Liver (tissue), 3 donors: ENCODE measurements around the gene VSTM2L.

Experiments used
- ATF3 ChIP-seq: IDR thresholded peaks from 2 replicates; pipeline ENCODE4 v1.6.1; 2016; ENCODE audit warnings: antibody characterized with exemption
- EGR1 ChIP-seq, 2 donors: IDR thresholded peaks; 2 replicates each; pipeline ENCODE4 v1.6.1; 2016 to 2018; ENCODE audit warnings: antibody characterized with exemption in 2 of 2, low read depth in 2 of 2
- FOXA1 ChIP-seq: IDR thresholded peaks from 2 replicates; pipeline ENCODE4 v1.6.1; 2016; ENCODE audit warnings: antibody characterized with exemption
- GABPA ChIP-seq, 2 donors: IDR thresholded peaks in 1 of 2; conservative IDR thresholded peaks in 1 of 2; 2 replicates each; pipeline ENCODE4 v1.6.1; 2016; ENCODE audit warnings: antibody characterized with exemption in 2 of 2, mild to moderate bottlenecking in 1 of 2, moderate library complexity in 1 of 2
- HNF4G ChIP-seq: IDR thresholded peaks from 2 replicates; pipeline ENCODE4 v1.6.1; 2016; ENCODE audit warnings: antibody characterized with exemption
- JUND ChIP-seq, 2 donors: IDR thresholded peaks; 2 replicates each; pipeline ENCODE4 v1.6.1; 2016; ENCODE audit warnings: antibody characterized with exemption in 2 of 2
- MAX ChIP-seq: IDR thresholded peaks from 2 replicates; pipeline ENCODE4 v1.6.1; 2016; ENCODE audit warnings: antibody characterized with exemption
- RAD21 ChIP-seq, 2 donors: IDR thresholded peaks; 2 replicates each; pipeline ENCODE4 v1.6.1; 2016; ENCODE audit warnings: antibody characterized with exemption in 2 of 2, mild to moderate bottlenecking in 2 of 2
- REST ChIP-seq: IDR thresholded peaks from 2 replicates; pipeline ENCODE4 v1.6.1; 2016; ENCODE audit warnings: antibody characterized with exemption, mild to moderate bottlenecking
- RXRA ChIP-seq, 2 donors: IDR thresholded peaks; 2 replicates each; pipeline ENCODE4 v1.6.1; 2017 to 2018; ENCODE audit warnings: antibody characterized with exemption in 2 of 2, mild to moderate bottlenecking in 1 of 2
- TAF1 ChIP-seq: conservative IDR thresholded peaks from 2 replicates; pipeline ENCODE4 v1.6.1; 2016; ENCODE audit warnings: antibody characterized with exemption, mild to moderate bottlenecking
- YY1 ChIP-seq: IDR thresholded peaks from 2 replicates; pipeline ENCODE4 v1.6.1; 2016; ENCODE audit warnings: antibody characterized with exemption, mild to moderate bottlenecking
- ZBTB33 ChIP-seq: IDR thresholded peaks from 2 replicates; pipeline ENCODE4 v1.6.1; 2016; ENCODE audit warnings: antibody characterized with exemption
- TF ChIP-seq, protein P1 (sequence below): fragments of 150-350 bp; IDR thresholded peaks from 2 replicates; pipeline ENCODE4 v1.5.1; 2017; ENCODE audit warnings: improper control_type of control experiment, low read depth, low read length; ENCODE audit not compliant: missing input control
- donor health status: healthy.
- donor health status: healthy.

DNA sequence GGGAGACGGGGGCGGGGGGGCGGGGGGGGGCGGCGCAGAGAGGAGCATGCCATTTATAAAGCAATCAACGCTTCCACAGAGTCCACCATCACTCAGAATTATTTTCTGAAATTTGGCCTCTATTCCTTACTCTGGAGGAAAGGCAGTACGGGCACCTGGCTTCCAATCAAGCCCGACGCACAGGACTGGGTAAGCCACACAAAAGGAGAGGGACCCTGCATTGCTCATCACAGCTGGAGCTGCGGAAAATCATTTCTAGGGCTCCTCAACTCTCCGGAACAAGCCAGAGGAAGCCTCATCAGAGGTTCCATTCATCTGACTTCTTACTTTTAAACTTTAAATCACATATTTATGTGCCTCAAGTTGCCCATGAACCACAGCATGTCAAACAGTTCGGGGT, 74.4 kb downstream of the VSTM2L start:
- TF ChIP-seq, protein P1, sequence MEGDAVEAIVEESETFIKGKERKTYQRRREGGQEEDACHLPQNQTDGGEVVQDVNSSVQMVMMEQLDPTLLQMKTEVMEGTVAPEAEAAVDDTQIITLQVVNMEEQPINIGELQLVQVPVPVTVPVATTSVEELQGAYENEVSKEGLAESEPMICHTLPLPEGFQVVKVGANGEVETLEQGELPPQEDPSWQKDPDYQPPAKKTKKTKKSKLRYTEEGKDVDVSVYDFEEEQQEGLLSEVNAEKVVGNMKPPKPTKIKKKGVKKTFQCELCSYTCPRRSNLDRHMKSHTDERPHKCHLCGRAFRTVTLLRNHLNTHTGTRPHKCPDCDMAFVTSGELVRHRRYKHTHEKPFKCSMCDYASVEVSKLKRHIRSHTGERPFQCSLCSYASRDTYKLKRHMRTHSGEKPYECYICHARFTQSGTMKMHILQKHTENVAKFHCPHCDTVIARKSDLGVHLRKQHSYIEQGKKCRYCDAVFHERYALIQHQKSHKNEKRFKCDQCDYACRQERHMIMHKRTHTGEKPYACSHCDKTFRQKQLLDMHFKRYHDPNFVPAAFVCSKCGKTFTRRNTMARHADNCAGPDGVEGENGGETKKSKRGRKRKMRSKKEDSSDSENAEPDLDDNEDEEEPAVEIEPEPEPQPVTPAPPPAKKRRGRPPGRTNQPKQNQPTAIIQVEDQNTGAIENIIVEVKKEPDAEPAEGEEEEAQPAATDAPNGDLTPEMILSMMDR = no peak
- no peak for TF ChIP-seq RAD21 (IDR thresholded peaks at IDR 0.05)
- no peak for TF ChIP-seq FOXA1
- TF ChIP-seq REST = no peak
- TF ChIP-seq HNF4G = no peak
- TF ChIP-seq ATF3 = no peak
- no peak for TF ChIP-seq YY1
- no peak for TF ChIP-seq TAF1
- no peak for TF ChIP-seq MAX
- no peak for TF ChIP-seq ZBTB33
- TF ChIP-seq GABPA (IDR thresholded peaks at IDR 0.05 in 1 of 2, conservative IDR thresholded peaks at IDR 0.05 in 1 of 2) = no peak
- no peak for TF ChIP-seq JUND (IDR thresholded peaks at IDR 0.05)
- no peak for TF ChIP-seq RXRA (IDR thresholded peaks at IDR 0.05)
- no peak for TF ChIP-seq EGR1 (IDR thresholded peaks at IDR 0.05; ENCODE audit: low read depth in 2 of 2)
